Neural crest cell (in vitro differentiated cells): ENCODE data around the gene MYOF. TPM values are rescaled to one million over a fixed set of nuclear protein-coding genes. Genes with fewer than 3 reads are reported as not detected.

Source experiments
- DNase-seq: peaks from one replicate; pipeline ENCODE4 v3.0.0; 2021; ENCODE audit warnings: low read depth, mixed read lengths, low spot score
- H3K27ac Mint-ChIP-seq: one replicate; pipeline ENCODE4 v1.8.0; 2021; ENCODE audit warnings: mild to moderate bottlenecking, mixed read lengths; ENCODE audit not compliant: unreplicated experiment
- H3K27me3 Mint-ChIP-seq: 2 replicates; pipeline ENCODE4 v1.8.0; 2021; ENCODE audit warnings: low read depth, mild to moderate bottlenecking, mixed read lengths
- H3K36me3 Mint-ChIP-seq: 2 replicates; pipeline ENCODE4 v1.8.0; 2021; ENCODE audit warnings: low read depth, mild to moderate bottlenecking, mixed read lengths
- H3K4me1 Mint-ChIP-seq: 2 replicates; pipeline ENCODE4 v1.8.0; 2021; ENCODE audit warnings: mixed read lengths
- H3K4me3 Mint-ChIP-seq: one replicate; pipeline ENCODE4 v1.8.0; 2021; ENCODE audit warnings: mild to moderate bottlenecking, mixed read lengths
- H3K9me3 Mint-ChIP-seq: 2 replicates; pipeline ENCODE4 v1.8.0; 2021; ENCODE audit warnings: mixed read lengths
- total RNA-seq: library from RNA; stranded (reverse); gene quantifications from 2 replicates; pipeline ENCODE4 v1.2.1, GENCODE V29; 2021
- TF ChIP-seq, protein P1 (sequence below): fragments of 200-600 bp; sonication (generic); conservative IDR thresholded peaks from 2 replicates; pipeline ENCODE4 v1.5.0; 2021; ENCODE audit warnings: antibody characterized with exemption, mild to moderate bottlenecking

MYOF gene
- total RNA-seq, 1 donor from 2014 or later: 4.0 TPM

DNA sequence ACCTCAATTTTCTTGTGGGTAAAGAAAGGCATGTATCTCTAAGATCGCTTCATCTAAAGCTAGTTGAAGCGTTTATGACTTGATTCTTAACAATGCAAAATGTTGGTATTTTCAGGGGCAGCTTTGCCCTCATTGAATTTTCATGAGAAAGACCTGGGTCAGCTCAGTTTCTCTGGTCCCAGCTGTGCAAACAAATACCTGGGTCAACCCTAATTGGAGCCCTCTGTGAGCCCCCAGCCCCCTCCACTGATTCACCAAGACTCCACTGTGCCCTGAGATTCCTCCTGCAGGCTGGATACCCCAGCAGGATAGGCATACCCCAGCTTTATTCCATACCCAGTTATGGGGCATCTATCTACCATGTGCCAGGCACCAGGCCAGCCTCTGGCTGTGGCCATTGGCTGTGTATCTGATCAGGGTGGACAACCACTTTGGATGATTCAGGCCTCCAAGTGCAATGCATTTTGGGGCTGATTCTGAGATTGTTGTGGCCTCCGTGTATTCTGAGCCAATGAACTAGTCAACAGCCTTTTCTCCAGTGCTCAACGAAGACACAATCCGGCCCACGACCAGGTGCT is 201.9 kb downstream of the MYOF start:
- H3K27me3 Mint-ChIP-seq: no peaks in the 10 kb centered on the region
- no peak for DNase-seq
- peaks cover 16% of the 10 kb centered on the region for H3K4me1 Mint-ChIP-seq
- no peak overlapping the region for H3K27ac Mint-ChIP-seq
- TF ChIP-seq, protein P1, sequence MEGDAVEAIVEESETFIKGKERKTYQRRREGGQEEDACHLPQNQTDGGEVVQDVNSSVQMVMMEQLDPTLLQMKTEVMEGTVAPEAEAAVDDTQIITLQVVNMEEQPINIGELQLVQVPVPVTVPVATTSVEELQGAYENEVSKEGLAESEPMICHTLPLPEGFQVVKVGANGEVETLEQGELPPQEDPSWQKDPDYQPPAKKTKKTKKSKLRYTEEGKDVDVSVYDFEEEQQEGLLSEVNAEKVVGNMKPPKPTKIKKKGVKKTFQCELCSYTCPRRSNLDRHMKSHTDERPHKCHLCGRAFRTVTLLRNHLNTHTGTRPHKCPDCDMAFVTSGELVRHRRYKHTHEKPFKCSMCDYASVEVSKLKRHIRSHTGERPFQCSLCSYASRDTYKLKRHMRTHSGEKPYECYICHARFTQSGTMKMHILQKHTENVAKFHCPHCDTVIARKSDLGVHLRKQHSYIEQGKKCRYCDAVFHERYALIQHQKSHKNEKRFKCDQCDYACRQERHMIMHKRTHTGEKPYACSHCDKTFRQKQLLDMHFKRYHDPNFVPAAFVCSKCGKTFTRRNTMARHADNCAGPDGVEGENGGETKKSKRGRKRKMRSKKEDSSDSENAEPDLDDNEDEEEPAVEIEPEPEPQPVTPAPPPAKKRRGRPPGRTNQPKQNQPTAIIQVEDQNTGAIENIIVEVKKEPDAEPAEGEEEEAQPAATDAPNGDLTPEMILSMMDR: no peak
- no peak overlapping the region for H3K4me3 Mint-ChIP-seq
- H3K36me3 Mint-ChIP-seq: no peaks in the 10 kb centered on the region
- H3K9me3 Mint-ChIP-seq: no peaks in the 10 kb centered on the region

DNA sequence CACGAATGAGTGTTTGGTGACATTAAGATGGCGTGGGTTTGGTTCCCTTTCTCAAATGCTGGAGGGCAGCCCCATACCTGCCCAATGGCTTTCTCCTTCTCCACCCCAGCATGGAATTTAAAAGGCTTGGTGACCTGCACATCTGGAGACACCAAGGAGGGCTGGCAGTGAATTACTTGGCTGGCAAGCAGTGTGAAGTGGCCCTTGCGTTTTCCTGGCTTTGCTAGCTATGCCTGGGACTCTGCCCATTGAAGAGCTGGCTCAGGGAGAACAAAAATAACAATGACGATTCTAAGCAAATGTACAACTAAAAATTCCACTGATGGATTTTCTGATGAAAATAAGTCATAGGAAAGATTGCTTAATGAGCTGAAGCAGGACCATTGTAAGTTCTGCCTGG is 204.8 kb downstream of the MYOF start:
- H3K27ac Mint-ChIP-seq: no peak overlapping the region
- DNase-seq: no peak
- H3K36me3 Mint-ChIP-seq: no peaks in the 10 kb centered on the region
- no peaks in the 10 kb centered on the region for H3K9me3 Mint-ChIP-seq
- TF ChIP-seq, protein P1: no peak
- no peaks in the 10 kb centered on the region for H3K27me3 Mint-ChIP-seq
- H3K4me3 Mint-ChIP-seq: no peak overlapping the region
- H3K4me1 Mint-ChIP-seq: peaks cover 25% of the 10 kb centered on the region

DNA sequence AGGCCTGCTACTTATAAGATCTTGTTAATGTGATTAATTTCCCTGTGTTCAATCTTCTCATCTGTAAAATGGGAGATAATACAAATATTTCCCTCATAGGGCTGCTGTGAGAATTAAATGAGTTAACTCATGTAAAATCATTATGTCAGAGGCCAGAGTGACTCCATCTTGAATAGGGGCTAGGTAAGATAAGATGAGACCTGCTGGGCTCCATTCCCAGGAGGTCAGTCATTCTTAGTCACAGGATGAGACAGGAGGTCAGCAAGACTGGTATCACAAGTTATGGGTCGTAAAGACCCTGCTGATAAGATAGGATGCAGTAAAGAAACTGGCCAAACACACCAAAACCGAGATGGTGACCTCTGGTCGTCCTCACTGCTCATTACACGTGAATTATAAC is 207.7 kb downstream of the MYOF start:
- H3K27me3 Mint-ChIP-seq: no peaks in the 10 kb centered on the region

DNA sequence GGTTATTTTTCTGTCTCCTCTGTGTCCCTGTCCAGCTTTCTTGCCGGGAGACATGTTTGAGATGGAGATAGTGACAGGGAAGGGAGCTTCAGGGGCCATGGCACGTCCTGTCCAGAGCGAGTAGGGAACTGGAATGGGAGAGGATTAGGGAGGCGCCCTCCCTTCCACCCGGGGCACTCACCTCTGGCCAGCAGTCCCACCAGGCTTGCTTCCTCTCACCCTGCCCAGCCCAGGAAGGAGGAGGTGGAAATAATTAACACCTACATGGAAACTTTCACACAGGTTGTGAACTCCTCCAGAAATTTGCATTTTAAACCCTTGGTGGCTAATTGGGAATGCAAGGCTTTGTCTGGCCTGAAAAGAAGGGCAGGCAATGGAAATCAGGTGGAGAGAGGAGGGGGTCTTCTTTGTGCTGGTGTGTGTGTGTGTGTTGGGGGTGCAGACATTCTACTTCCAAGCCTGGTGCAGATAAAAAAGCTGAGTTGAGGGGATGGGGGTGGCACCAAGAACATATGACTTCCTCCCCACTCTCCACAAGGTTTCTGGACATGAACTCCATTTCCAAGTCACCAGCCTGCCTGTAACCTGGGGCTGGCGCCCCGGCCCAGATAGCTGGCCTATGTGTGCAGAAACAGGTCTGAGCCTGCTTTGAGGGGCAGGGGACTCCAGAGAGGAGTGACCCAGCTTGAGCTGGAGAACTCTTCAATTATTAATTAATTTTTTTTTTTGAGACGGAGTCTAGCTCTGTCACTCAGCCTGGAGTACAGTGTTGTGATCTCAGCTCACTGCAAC is 209.1 kb downstream of the MYOF start:
- Mint-ChIP-seq H3K36me3 (no peaks in the 10 kb centered on the region), H3K9me3 (peaks cover 10% of the 10 kb centered on the region), H3K4me1 (peaks cover 9% of the 10 kb centered on the region), H3K4me3 (no peak overlapping the region), H3K27me3 (no peaks in the 10 kb centered on the region), H3K27ac (peak overlapping the region; percentile 5)
- DNase-seq: no peak
- TF ChIP-seq, protein P1: no peak

More for the DNA sequence above, 207.7 kb downstream of the MYOF start:
- no peak for DNase-seq
- no peak overlapping the region for H3K4me3 Mint-ChIP-seq
- TF ChIP-seq, protein P1: no peak
- H3K9me3 Mint-ChIP-seq: peaks cover 8% of the 10 kb centered on the region
- peaks cover 9% of the 10 kb centered on the region for H3K4me1 Mint-ChIP-seq
- no peaks in the 10 kb centered on the region for H3K36me3 Mint-ChIP-seq
- no peak overlapping the region for H3K27ac Mint-ChIP-seq

DNA sequence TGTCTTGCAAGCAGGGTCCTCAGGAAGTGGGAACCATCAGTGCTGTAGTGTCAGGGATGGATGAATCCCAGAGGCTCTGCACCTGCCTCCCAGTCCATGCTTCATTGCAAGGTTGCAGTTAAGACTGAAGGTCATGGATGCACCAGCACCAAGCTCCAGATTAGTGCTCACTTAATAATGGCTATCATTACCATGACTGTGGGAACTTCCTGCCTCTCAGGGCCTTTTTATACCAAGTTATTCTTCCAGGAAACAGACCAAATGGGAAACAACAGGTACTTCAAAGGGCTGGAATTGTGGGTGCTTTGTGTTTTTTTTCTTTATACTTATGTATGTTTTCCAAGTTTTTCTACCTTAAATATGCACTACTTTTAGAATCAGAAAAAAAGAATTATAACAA is 210.8 kb downstream of the MYOF start:
- no peak for DNase-seq
- H3K9me3 Mint-ChIP-seq: peaks cover 10% of the 10 kb centered on the region
- H3K27me3 Mint-ChIP-seq: no peaks in the 10 kb centered on the region
- H3K36me3 Mint-ChIP-seq: no peaks in the 10 kb centered on the region
- no peak overlapping the region for H3K27ac Mint-ChIP-seq
- no peak overlapping the region for H3K4me3 Mint-ChIP-seq
- TF ChIP-seq, protein P1: no peak
- peaks cover 9% of the 10 kb centered on the region for H3K4me1 Mint-ChIP-seq
